NCI-H2196 (cell line): ENCODE measurements around the gene KLHL22.
"Not testable (repeated sequence)": the region's sequence is repeated elsewhere in the genome, so short reads cannot be mapped to it uniquely, and the experiment has no call there.

Experiments
- DNase-seq: peaks from one replicate; lab custom pipeline; 2025; ENCODE audit not compliant: unreplicated experiment; lab: John Stamatoyannopoulos, UW

KLHL22 gene

DNA sequence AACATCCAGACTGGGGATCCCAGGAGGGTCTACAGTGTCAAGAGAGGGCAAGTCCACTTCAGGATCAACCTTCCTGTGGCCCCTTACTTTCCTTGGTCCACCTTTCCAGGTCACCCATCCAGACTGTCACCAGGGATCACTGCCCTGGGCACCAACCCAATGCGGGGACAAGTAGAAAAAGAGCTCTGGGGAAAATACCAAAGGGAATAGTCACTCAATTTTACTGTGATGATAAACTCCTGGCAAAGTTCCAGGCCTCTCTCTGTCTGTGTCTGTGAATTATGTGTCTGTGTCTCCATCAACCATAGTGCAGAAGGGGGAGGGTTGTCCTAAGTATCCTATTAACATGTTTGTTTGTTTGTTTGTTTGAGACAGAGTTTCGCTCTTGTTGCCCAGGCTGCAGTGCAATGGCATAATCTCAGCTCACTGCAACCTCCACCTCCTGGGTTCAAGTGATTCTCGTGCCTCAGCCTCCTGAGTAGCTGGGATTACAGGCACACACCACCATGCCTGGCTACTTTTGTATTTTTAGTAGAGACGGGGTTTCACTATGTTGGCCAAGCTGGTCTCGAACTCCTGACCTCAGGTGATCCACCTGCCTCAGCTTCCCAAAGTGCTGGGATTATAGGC, 8.8 kb upstream of the KLHL22 start:
- not testable (repeated sequence) for DNase-seq

GRCh38 chr22:20503816-20504215, 8.2 kb upstream of the KLHL22 start:
- no peak for DNase-seq

- DNase-seq = no peak
These were observed 4.2 kb upstream of the KLHL22 start for GRCh38 chr22:20499769-20500168.

GRCh38 chr22:20498913-20499312, 3.3 kb upstream of the KLHL22 start:
- no peak for DNase-seq

- no peak for DNase-seq
These were observed 1.8 kb upstream of the KLHL22 start for GRCh38 chr22:20497426-20497825.

- peak; percentile 81 for DNase-seq
These were observed 476 bp upstream of the KLHL22 start for GRCh38 chr22:20495861-20496681.

GRCh38 chr22:20491346-20491745, 4.2 kb downstream of the KLHL22 start:
- DNase-seq = no peak

DNA sequence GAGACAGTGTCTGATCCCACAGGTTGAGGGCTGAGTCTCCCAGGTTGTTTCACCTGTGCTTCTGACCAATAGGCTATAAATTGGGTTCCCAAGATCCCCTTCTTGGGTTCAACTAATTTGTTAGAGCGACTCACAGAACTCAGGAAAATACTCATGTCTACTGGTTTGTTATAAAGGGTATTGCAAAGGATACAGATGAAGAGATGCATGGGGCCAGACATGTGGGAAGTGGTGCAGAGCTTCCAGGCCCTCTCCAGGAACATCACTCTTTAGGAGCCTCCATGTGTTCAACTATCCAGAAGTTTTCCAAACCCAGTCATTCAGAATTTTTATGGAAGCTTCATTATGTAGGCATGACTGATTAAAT, 4.7 kb downstream of the KLHL22 start:
- no peak for DNase-seq

DNA sequence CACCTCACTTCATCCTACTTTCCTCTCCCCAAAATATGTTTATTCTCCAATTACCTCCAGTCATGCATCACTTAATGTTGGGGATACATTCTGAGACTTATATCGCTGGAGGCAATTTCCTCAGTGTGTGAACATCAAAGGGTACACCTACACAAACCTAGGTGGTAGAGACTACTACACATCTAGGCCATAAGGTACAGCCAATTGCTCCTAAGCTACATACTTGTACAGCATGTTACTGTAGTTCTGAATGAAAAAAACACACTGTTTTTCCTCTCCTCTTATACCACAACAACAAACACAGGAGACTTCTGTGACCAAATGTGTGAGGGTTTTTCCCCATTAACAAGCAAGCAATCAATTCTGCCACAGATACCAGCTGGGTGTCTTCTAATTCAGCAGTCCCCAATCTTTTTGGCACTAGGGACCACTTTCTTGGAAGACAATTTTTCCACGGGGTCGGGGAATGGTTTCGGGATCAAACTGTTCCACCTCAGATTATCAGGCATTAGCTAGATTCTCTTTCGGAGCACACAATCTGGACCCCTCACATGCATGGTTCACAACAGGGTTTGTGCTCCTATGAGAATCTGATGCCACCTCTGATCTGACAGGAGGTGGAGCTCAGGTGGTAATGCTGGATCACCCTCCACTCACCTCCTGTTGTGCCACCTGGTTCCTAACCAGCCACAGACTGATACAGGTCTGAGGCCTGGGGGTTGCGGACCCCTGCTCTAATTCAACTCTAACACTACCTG, 5.2 kb downstream of the KLHL22 start:
- no peak for DNase-seq

GRCh38 chr22:20488946-20489345, 6.6 kb downstream of the KLHL22 start:
- DNase-seq = no peak

GRCh38 chr22:20487715-20488114, 7.9 kb downstream of the KLHL22 start:
- no peak for DNase-seq

DNA sequence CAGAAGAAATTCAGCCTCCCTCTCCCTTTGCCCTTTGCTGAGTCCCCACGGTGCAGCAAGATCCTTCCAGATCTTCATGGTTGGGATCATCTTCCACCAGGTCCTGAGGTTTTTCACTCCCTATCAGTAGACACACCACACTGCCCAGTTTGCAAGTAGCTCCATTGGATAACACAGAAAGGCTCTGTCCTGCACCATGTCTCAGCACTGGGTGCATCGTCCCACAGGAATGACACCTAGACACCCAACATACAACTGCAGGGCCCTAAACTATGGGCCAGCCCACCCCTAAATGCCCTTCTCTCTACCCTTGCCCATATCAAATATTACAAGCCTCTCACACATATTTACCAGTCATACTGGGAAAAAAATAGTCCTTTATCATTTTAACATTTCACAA, 9.4 kb downstream of the KLHL22 start:
- DNase-seq = no peak

DNA sequence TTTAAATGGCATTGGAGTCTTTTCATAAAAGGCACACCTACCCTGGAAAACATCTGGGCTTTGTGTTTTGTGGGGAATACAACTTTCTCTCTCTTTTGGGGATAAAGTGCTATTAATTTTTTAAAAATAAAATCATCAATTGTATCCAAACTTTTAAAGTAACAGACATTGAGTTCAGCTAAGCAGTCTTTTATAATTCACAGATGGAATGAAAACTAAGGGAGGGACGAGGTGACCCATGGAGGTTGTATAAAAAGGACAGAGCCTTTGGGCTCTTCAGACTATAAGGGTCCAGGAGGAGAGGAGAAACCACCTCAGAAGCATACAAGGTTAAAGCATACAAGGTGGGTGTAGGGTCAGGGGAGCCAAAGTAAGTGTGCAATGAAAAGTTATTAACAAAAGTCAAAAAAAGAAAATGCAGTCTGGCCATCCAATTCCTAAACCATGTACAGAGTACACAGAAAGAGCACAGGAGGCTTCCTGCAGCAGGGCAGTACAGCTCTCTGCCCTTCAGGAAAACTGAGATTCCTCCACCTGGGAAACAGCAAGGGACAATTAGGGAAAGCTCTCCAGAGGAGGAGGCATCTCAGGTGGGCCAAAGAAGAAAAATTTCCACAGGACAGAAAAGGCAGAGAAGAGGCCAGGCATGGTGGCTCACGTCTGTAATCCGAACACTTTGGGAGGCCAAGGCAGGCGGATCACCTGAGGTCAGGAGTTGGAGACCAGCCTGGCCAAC, 10.5 kb downstream of the KLHL22 start:
- no peak for DNase-seq

- DNase-seq = no peak
These were observed 11.8 kb downstream of the KLHL22 start for GRCh38 chr22:20483771-20484170.

GRCh38 chr22:20483143-20483506, 12.5 kb downstream of the KLHL22 start:
- not testable (repeated sequence) for DNase-seq

- no peak for DNase-seq
These were observed 15.9 kb downstream of the KLHL22 start for GRCh38 chr22:20479612-20480196.

DNA sequence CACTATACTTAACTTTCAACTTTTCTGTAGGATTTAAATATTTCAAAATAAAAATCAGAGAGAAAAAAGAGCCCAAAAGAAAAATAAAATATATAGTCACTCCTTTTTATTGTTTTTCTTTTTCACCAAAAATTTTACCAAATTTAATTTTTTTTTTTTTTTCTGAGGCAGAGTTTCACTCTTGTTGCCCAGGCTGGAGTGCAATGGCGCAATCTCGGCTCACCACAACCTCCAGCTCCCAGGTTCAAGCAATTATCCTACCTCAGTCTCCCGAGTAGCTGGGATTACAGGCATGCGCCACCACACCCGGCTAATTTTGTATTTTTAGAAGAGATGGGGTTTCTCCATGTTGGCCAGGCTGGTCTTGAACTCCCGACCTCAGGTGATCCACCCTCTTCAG, 17.5 kb downstream of the KLHL22 start:
- DNase-seq = not testable (repeated sequence)

- DNase-seq = not testable (repeated sequence)
These were observed 20.0 kb downstream of the KLHL22 start for GRCh38 chr22:20475569-20475968.

DNA sequence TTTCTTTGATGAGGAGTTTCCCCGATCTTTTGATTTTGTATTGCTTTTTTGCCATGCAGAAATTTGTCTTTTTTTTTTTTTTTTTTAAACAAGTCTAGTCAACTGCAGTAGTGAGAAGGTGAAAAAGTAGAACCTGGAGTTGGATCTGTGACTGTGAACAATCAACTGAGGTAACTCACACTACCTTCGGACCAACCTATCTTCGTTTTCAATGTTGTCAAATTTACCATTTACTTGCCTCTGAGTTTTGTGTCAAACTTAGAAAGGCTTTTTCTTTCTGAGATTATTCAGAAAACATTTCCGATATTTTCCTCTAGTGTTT, 20.5 kb downstream of the KLHL22 start:
- no peak for DNase-seq

GRCh38 chr22:20472629-20473442, 22.8 kb downstream of the KLHL22 start:
- DNase-seq = no peak
